Stimulated activated CD8-positive, alpha-beta memory T cell treated with anti-CD3 and anti-CD28 coated beads, Interleukin-4, amount 100 ng/mL, for 1 hour (primary cell): Measurements from ENCODE around the gene PDXK.
A peak's percentile ranks its signal among the peaks of the same experiment; 100 is the strongest.

Experiments used
- DNase-seq, 2 donors: peaks; one replicate each; pipeline ENCODE4 v3.0.0-alpha.2; 2020; ENCODE audit warnings: low read depth in 2 of 2, low spot score in 1 of 2

Gene PDXK

GRCh38 chr21:43761886-43762285 lies 43.0 kb downstream of the PDXK start:
- DNase-seq: no peak

- DNase-seq: no peak
These were observed 43.6 kb downstream of the PDXK start for GRCh38 chr21:43762303-43763128.

GRCh38 chr21:43763901-43764523 lies 45.1 kb downstream of the PDXK start:
- DNase-seq: no peak

- DNase-seq: no peak
These were observed 45.9 kb downstream of the PDXK start for GRCh38 chr21:43764576-43765495.

- DNase-seq: no peak
These were observed 48.0 kb downstream of the PDXK start for GRCh38 chr21:43766734-43767497.

- DNase-seq: no peak
These were observed 48.6 kb downstream of the PDXK start for GRCh38 chr21:43767498-43767983.

- DNase-seq: no peak
These were observed 49.3 kb downstream of the PDXK start for GRCh38 chr21:43767984-43768867.

GRCh38 chr21:43768868-43769167 lies 49.9 kb downstream of the PDXK start:
- no peak for DNase-seq

- no peak for DNase-seq
These were observed 50.5 kb downstream of the PDXK start for GRCh38 chr21:43769325-43769958.

- DNase-seq: no peak
These were observed 51.2 kb downstream of the PDXK start for GRCh38 chr21:43770066-43770655.

- DNase-seq: no peak
These were observed 52.3 kb downstream of the PDXK start for GRCh38 chr21:43771199-43771675.

- DNase-seq: no peak
These were observed 52.9 kb downstream of the PDXK start for GRCh38 chr21:43771698-43772424.

- no peak for DNase-seq
These were observed 53.5 kb downstream of the PDXK start for GRCh38 chr21:43772425-43772821.

- no peak for DNase-seq
These were observed 55.2 kb downstream of the PDXK start for GRCh38 chr21:43774163-43774562.

- DNase-seq: no peak
These were observed 56.3 kb downstream of the PDXK start for GRCh38 chr21:43775190-43775589.

GRCh38 chr21:43775795-43776430 lies 57.0 kb downstream of the PDXK start, which contains the start of gene CSTB:
CSTB (minus strand) TSS chr21:43776308; CDS start chr21:43776269, 39 bp downstream.
- peak; percentile 71 to 81 for DNase-seq

- DNase-seq: no peak
These were observed 59.0 kb downstream of the PDXK start for GRCh38 chr21:43777953-43778352.
